ENCODE measurements around the gene FMNL1.

The FMNL1 gene

GRCh38 chr17:45287526-45288500 lies 66.1 kb downstream of the FMNL1 start:
- DNase-seq (ENCODE audit: low spot score) (no peak), ATAC-seq (ENCODE audit: low read depth) (no peak)
- H3K27ac ChIP-seq (ENCODE audit: poor library complexity, severe bottlenecking), result no peak overlapping the region
- TF ChIP-seq, protein P1, sequence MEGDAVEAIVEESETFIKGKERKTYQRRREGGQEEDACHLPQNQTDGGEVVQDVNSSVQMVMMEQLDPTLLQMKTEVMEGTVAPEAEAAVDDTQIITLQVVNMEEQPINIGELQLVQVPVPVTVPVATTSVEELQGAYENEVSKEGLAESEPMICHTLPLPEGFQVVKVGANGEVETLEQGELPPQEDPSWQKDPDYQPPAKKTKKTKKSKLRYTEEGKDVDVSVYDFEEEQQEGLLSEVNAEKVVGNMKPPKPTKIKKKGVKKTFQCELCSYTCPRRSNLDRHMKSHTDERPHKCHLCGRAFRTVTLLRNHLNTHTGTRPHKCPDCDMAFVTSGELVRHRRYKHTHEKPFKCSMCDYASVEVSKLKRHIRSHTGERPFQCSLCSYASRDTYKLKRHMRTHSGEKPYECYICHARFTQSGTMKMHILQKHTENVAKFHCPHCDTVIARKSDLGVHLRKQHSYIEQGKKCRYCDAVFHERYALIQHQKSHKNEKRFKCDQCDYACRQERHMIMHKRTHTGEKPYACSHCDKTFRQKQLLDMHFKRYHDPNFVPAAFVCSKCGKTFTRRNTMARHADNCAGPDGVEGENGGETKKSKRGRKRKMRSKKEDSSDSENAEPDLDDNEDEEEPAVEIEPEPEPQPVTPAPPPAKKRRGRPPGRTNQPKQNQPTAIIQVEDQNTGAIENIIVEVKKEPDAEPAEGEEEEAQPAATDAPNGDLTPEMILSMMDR (IDR thresholded peaks at IDR 0.05; ENCODE audit: poor library complexity, severe bottlenecking), result no peak
- peaks cover 91% of the 10 kb centered on the region for H3K36me3 ChIP-seq (ENCODE audit: low read depth)
- H3K9me3 ChIP-seq (ENCODE audit: severe bottlenecking), result no peaks in the 10 kb centered on the region
- H3K4me3 ChIP-seq (ENCODE audit: severe bottlenecking), result no peak overlapping the region
- H3K27me3 ChIP-seq (ENCODE audit: insufficient read depth, poor library complexity, severe bottlenecking), result no peaks in the 10 kb centered on the region
- H3K4me1 ChIP-seq (ENCODE audit: insufficient read depth, poor library complexity, severe bottlenecking), result peaks cover 12% of the 10 kb centered on the region

DNA sequence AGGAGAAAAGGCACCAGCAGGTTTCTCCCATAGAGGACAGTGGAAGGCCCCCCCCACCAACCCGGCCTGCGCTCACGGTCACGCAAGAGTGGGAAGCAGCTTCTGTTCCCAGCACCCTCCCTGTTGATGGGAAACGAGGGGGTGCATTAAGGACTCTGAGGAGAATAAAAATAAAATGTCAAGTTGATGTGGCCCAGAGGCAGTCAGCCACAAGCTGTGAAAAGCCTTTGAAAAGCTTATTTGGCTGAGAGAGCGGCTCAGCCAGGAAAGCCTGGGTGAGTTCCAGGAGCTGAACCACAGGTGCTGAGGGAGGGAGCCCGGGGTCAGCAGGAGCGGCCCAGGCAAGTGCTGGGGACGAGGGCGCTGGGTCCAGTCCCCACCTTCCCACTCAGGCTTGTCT lies 67.1 kb downstream of the FMNL1 start:
- no peaks in the 10 kb centered on the region for H3K9me3 ChIP-seq (ENCODE audit: severe bottlenecking)
- H3K4me3 ChIP-seq (ENCODE audit: severe bottlenecking), result no peak overlapping the region
- H3K27ac ChIP-seq (ENCODE audit: poor library complexity, severe bottlenecking), result no peak overlapping the region
- ATAC-seq (ENCODE audit: low read depth) (no peak), DNase-seq (ENCODE audit: low spot score) (no peak)
- H3K4me1 ChIP-seq (ENCODE audit: insufficient read depth, poor library complexity, severe bottlenecking), result peaks cover 22% of the 10 kb centered on the region
- TF ChIP-seq, protein P1 (IDR thresholded peaks at IDR 0.05; ENCODE audit: poor library complexity, severe bottlenecking), result no peak
- H3K36me3 ChIP-seq (ENCODE audit: low read depth), result peaks cover 86% of the 10 kb centered on the region
- no peaks in the 10 kb centered on the region for H3K27me3 ChIP-seq (ENCODE audit: insufficient read depth, poor library complexity, severe bottlenecking)

DNA sequence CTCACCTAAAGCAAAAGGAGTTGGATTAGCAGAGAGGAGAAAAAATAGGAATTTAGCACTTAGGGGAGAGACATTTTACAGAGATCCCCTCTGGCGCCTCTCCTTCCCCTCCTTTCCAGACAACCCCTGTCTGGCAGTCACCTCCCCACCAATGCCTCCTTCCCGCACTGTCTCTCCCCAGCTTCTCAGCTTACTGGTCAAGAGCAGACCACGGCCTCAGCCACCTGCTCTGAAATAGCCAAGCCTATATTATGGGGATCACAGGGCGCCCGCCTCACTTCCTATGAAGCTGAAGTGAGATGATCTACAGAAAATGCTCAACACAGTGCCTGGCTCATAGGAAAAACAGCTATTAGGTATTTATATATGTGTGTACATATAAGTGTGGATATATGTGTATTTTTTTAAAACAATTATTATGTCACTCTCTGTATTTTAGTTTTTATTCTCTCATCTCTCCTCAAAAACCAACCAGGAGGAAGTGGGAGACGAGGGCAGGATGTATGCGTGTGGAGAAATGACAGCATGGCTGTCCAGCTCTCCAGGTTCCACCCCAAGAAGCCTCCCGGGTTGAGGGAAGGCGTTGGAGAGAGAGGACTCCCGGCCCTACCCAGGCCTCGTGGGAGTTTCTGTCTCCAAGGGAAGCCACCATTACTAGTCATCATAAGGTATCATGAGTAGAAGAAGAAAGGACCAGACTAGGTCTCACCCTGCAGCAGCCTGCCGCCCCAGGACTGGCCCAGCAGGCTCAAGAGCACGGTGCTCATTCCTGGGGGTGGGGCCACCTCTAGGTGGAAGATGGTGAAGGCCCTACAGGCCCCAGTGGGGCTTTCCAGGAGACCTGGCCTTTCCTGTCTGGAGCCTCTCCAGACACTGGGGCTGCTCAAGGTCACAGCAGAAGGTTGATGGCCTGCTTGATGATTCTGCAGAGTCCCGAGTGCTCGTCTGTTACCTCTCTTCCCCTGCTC lies 67.9 kb downstream of the FMNL1 start:
- TF ChIP-seq, protein P1 (IDR thresholded peaks at IDR 0.05; ENCODE audit: poor library complexity, severe bottlenecking), result no peak
- peaks cover 78% of the 10 kb centered on the region for H3K36me3 ChIP-seq (ENCODE audit: low read depth)

GRCh38 chr17:45290269-45290765 lies 68.6 kb downstream of the FMNL1 start:
- no peaks in the 10 kb centered on the region for H3K9me3 ChIP-seq (ENCODE audit: severe bottlenecking)
- ATAC-seq (ENCODE audit: low read depth) (no peak), DNase-seq (ENCODE audit: low spot score) (no peak)
- peaks cover 28% of the 10 kb centered on the region for H3K4me1 ChIP-seq (ENCODE audit: insufficient read depth, poor library complexity, severe bottlenecking)
- no peak overlapping the region for H3K4me3 ChIP-seq (ENCODE audit: severe bottlenecking)
- TF ChIP-seq, protein P1 (IDR thresholded peaks at IDR 0.05; ENCODE audit: poor library complexity, severe bottlenecking), result no peak
- no peak overlapping the region for H3K27ac ChIP-seq (ENCODE audit: poor library complexity, severe bottlenecking)
- H3K36me3 ChIP-seq (ENCODE audit: low read depth), result peaks cover 71% of the 10 kb centered on the region
- no peaks in the 10 kb centered on the region for H3K27me3 ChIP-seq (ENCODE audit: insufficient read depth, poor library complexity, severe bottlenecking)

More for the DNA sequence above, 67.9 kb downstream of the FMNL1 start:
- Histone ChIP-seq H3K9me3 (ENCODE audit: severe bottlenecking) (no peaks in the 10 kb centered on the region), H3K27ac (ENCODE audit: poor library complexity, severe bottlenecking) (no peak overlapping the region), H3K4me3 (ENCODE audit: severe bottlenecking) (no peak overlapping the region), H3K4me1 (ENCODE audit: insufficient read depth, poor library complexity, severe bottlenecking) (peaks cover 24% of the 10 kb centered on the region), H3K27me3 (ENCODE audit: insufficient read depth, poor library complexity, severe bottlenecking) (no peaks in the 10 kb centered on the region)
- no peak for DNase-seq (ENCODE audit: low spot score)
- ATAC-seq (ENCODE audit: low read depth), result no peak

All from RWPE2 (cell line).